Panc1 (cell line): ENCODE data around the gene DTNBP1. TPM values are rescaled to one million over a fixed set of nuclear protein-coding genes. Genes with fewer than 3 reads are reported as not detected.

Source experiments
- ATAC-seq: fragments of 200-7000 bp; cut with Tn5 transposase; 2 replicates; pipeline ENCODE4 v1.9.1; 2020; ENCODE audit warnings: mild to moderate bottlenecking, moderate library complexity
- BruUV-seq: library from RNA; stranded (reverse); fragments of 400-500 nt; replicated peaks from 2 replicates; lab custom pipeline; 2021; lab: Mats Ljungman, UMichigan
- CTCF ChIA-PET: fragments of 300-600 bp; sonication (Branson Sonifier 250); formaldehyde crosslinking; loops from one replicate; lab custom pipeline; 2022; ENCODE audit warnings: antibody characterized with exemption; lab: Charles Lee
- POLR2A ChIA-PET: fragments of 300-600 bp; sonication (Branson Sonifier 250); formaldehyde crosslinking; loops from one replicate; lab custom pipeline; 2022; ENCODE audit warnings: antibody characterized with exemption; lab: Charles Lee
- DNase-seq: peaks from one replicate; pipeline ENCODE4 v3.0.0-alpha.2; 2010; ENCODE audit warnings: low read depth, low spot score
- H3K27ac ChIP-seq: 2 replicates; pipeline ENCODE4 v1.5.1; 2011; ENCODE audit warnings: mild to moderate bottlenecking, low read length, inconsistent platforms
- H3K27me3 ChIP-seq: fragments of 200-500 bp; sonication (Bioruptor generic); 2 replicates; pipeline ENCODE4 v1.6.0; 2014; ENCODE audit warnings: low read length, inconsistent platforms; ENCODE audit not compliant: control insufficient read depth, insufficient read depth
- H3K36me3 ChIP-seq: fragments of 200-500 bp; sonication (Bioruptor generic); 2 replicates; pipeline ENCODE4 v1.5.1; 2014; ENCODE audit warnings: inconsistent platforms, mild to moderate bottlenecking, low read length, moderate library complexity; ENCODE audit not compliant: control insufficient read depth, insufficient read depth
- H3K4me1 ChIP-seq: 2 replicates; pipeline ENCODE4 v1.5.1; 2011; ENCODE audit warnings: inconsistent platforms, mild to moderate bottlenecking, low read length, moderate library complexity; ENCODE audit not compliant: control insufficient read depth, insufficient read depth
- H3K4me3 ChIP-seq, 2 experiments: 2 replicates each; pipeline ENCODE4 v1.5.1; 2011 to 2012; ENCODE audit warnings: low read depth in 2 of 2, low read length in 2 of 2, mild to moderate bottlenecking in 2 of 2, inconsistent platforms in 1 of 2, moderate library complexity in 1 of 2
- H3K9me3 ChIP-seq: fragments of 200-500 bp; sonication (Bioruptor generic); 2 replicates; pipeline ENCODE4 v1.5.1; 2014; ENCODE audit warnings: low read depth, mild to moderate bottlenecking, inconsistent platforms, low read length, moderate library complexity; ENCODE audit not compliant: control insufficient read depth, insufficient read depth
- POLR2AphosphoS5 ChIP-seq: IDR thresholded peaks from 2 replicates; pipeline ENCODE4 v1.6.1; 2012; ENCODE audit warnings: mild to moderate bottlenecking, low read depth, low read length, moderate library complexity
- SIN3A ChIP-seq: IDR thresholded peaks from 2 replicates; pipeline ENCODE4 v1.6.1; 2012; ENCODE audit warnings: low read depth, mild to moderate bottlenecking, low read length, moderate library complexity, borderline replicate concordance; ENCODE audit not compliant: insufficient read depth
- TCF7L2 ChIP-seq: IDR thresholded peaks from 2 replicates; pipeline ENCODE4 v1.6.1; 2011; ENCODE audit warnings: mild to moderate bottlenecking, low read depth, low read length, inconsistent platforms
- in situ Hi-C: cut with HindIII; loops from 2 replicates; pipeline ENCODE4 v1.10.0; 2016; ENCODE audit warnings: low sequenced_read_pairs, low pct_unique_long_range_greater_than_20kb
- intact Hi-C: fragments of 100-400 bp; cut with micrococcal nuclease; formaldehyde crosslinking; loops from one replicate; pipeline ENCODE4 v1.10.0; 2022; ENCODE audit not compliant: unreplicated experiment
- total RNA-seq: library from RNA; stranded (reverse); gene quantifications from one replicate; pipeline ENCODE4 v1.2.1, GENCODE V29; 2021; ENCODE audit not compliant: unreplicated experiment
- TF ChIP-seq, protein P1 (sequence below): fragments of 450-650 bp; IDR thresholded peaks from 2 replicates; pipeline ENCODE4 v1.5.1; 2017; ENCODE audit warnings: mild to moderate bottlenecking
- TF ChIP-seq, protein P2 (sequence below), 2 experiments: IDR thresholded peaks; 2 replicates each; pipeline ENCODE4 v1.6.1; 2011 to 2012; ENCODE audit warnings: low read depth in 2 of 2, control low read depth in 1 of 2, low read length in 1 of 2, mild to moderate bottlenecking in 1 of 2, moderate library complexity in 1 of 2; ENCODE audit not compliant: insufficient read depth in 1 of 2

The DTNBP1 gene
- total RNA-seq, 1 experiment from 2014 or later, result 29.3 TPM

DNA sequence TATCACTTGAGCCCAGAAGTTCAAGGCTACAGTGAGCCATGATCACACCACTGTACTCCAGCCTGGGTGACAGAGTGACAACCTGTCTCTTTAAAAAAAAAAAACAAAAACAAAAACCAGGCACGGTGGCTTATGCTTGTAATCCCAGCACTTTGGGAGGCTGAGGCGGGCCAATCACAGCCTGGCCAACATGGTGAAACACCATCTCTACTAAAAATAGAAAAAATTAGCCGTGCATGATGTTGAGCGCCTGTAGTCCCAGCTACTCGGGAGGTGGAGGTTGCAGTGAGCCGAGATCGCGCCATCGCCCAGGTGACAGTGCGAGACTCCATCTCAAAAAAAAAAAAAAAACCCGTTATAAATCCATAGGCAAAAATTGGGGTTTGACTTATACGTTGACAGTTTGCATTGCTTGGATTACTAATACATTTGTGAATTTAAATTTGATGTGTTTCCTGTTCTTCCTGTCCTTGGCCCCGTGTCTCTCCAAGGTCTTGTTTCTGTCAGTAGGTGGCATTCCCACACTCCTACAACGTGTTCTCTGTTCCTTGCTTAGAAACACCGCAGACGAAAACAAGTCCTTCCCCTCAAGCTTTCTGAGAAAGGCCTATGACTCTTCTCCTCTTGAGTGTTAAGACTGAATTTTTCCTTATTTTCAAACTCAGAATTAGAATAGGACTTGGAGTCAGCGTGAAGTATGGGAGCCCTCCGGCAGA lies 147.0 kb downstream of the DTNBP1 start:
- Histone ChIP-seq H3K9me3 (no peaks in the 10 kb centered on the region), H3K36me3 (no peaks in the 10 kb centered on the region), H3K4me3 (no peak overlapping the region), H3K4me1 (no peaks in the 10 kb centered on the region), H3K27me3 (no peaks in the 10 kb centered on the region), H3K27ac (no peak overlapping the region)
- TF ChIP-seq, protein P1, sequence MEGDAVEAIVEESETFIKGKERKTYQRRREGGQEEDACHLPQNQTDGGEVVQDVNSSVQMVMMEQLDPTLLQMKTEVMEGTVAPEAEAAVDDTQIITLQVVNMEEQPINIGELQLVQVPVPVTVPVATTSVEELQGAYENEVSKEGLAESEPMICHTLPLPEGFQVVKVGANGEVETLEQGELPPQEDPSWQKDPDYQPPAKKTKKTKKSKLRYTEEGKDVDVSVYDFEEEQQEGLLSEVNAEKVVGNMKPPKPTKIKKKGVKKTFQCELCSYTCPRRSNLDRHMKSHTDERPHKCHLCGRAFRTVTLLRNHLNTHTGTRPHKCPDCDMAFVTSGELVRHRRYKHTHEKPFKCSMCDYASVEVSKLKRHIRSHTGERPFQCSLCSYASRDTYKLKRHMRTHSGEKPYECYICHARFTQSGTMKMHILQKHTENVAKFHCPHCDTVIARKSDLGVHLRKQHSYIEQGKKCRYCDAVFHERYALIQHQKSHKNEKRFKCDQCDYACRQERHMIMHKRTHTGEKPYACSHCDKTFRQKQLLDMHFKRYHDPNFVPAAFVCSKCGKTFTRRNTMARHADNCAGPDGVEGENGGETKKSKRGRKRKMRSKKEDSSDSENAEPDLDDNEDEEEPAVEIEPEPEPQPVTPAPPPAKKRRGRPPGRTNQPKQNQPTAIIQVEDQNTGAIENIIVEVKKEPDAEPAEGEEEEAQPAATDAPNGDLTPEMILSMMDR, result no peak
- TF ChIP-seq TCF7L2 (no peak), POLR2AphosphoS5 (no peak), SIN3A (no peak)
- TF ChIP-seq, protein P2, sequence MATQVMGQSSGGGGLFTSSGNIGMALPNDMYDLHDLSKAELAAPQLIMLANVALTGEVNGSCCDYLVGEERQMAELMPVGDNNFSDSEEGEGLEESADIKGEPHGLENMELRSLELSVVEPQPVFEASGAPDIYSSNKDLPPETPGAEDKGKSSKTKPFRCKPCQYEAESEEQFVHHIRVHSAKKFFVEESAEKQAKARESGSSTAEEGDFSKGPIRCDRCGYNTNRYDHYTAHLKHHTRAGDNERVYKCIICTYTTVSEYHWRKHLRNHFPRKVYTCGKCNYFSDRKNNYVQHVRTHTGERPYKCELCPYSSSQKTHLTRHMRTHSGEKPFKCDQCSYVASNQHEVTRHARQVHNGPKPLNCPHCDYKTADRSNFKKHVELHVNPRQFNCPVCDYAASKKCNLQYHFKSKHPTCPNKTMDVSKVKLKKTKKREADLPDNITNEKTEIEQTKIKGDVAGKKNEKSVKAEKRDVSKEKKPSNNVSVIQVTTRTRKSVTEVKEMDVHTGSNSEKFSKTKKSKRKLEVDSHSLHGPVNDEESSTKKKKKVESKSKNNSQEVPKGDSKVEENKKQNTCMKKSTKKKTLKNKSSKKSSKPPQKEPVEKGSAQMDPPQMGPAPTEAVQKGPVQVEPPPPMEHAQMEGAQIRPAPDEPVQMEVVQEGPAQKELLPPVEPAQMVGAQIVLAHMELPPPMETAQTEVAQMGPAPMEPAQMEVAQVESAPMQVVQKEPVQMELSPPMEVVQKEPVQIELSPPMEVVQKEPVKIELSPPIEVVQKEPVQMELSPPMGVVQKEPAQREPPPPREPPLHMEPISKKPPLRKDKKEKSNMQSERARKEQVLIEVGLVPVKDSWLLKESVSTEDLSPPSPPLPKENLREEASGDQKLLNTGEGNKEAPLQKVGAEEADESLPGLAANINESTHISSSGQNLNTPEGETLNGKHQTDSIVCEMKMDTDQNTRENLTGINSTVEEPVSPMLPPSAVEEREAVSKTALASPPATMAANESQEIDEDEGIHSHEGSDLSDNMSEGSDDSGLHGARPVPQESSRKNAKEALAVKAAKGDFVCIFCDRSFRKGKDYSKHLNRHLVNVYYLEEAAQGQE (IDR thresholded peaks at IDR 0.05; ENCODE audit: insufficient read depth in 1 of 2, low read depth in 2 of 2, low read length in 1 of 2), result no peak
- CTCF ChIA-PET, result no interaction called here
- no TSS peak for BruUV-seq
- in situ Hi-C loops, result no loop called here
- no peak for DNase-seq
- ATAC-seq, result no peak
- intact Hi-C loops, result no loop called here
- POLR2A ChIA-PET, result interaction anchor here (0.6 kb wide), 1 partner anchor 16 kb away, joined by 5 read pairs; no protein-coding TSS in a partner anchor

DNA sequence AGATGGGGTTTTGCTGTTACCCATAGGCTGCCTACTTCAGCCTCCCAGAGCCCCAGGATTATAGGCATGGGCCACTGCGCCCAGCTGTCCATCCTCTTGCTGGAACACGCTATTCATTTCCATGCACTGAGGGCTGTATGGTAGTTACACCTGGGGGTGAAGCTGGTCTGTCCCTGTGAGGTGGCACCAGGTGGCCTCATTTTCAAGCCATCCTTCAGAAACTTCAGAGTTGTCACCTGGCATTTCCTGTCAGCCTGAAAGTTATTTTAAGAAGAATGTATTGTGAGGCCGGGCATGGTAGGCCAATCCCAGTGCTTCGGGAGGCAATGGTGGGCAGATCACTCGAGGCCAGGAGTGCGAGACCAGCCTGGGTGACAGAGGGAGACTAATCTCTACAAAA lies 147.6 kb downstream of the DTNBP1 start:
- CTCF ChIA-PET, result interaction anchor here (0.8 kb wide), 1 partner anchor 1386 kb away, joined by 3 read pairs; no protein-coding TSS in a partner anchor

More for the DNA sequence above, 147.6 kb downstream of the DTNBP1 start:
- no peaks in the 10 kb centered on the region for H3K36me3 ChIP-seq
- H3K4me3 ChIP-seq, result no peak overlapping the region
- BruUV-seq, result no TSS peak
- TF ChIP-seq, protein P2 (IDR thresholded peaks at IDR 0.05; ENCODE audit: insufficient read depth in 1 of 2, low read depth in 2 of 2, low read length in 1 of 2), result no peak
- TF ChIP-seq, protein P1, result no peak
- TF ChIP-seq POLR2AphosphoS5 (no peak), TCF7L2 (no peak), SIN3A (no peak)
- ATAC-seq (no peak), DNase-seq (no peak)
- no peak overlapping the region for H3K27ac ChIP-seq
- no peaks in the 10 kb centered on the region for H3K4me1 ChIP-seq
- intact Hi-C loops (no loop called here), in situ Hi-C loops (no loop called here)
- no peaks in the 10 kb centered on the region for H3K9me3 ChIP-seq
- POLR2A ChIA-PET, result interaction anchor here (0.6 kb wide), 1 partner anchor 15 kb away, joined by 5 read pairs; no protein-coding TSS in a partner anchor
- H3K27me3 ChIP-seq, result no peaks in the 10 kb centered on the region
